ENCODE data around the gene ERAS.
"Not testable (repeated sequence)": the region's sequence is repeated elsewhere in the genome, so short reads cannot be mapped to it uniquely, and the experiment has no call there.

The ERAS gene

GRCh38 chrX:48798318-48798717 lies 28.0 kb upstream of the ERAS start:
- no peak for DNase-seq

- DNase-seq, result no peak
These were observed 25.6 kb upstream of the ERAS start for GRCh38 chrX:48800574-48801279.

GRCh38 chrX:48801280-48802088 lies 24.8 kb upstream of the ERAS start, which contains the start of gene HDAC6:
Gene HDAC6 (plus strand): TSS chrX:48802067. CDS start chrX:48802693, 626 bp downstream.
- DNase-seq, result peak; percentile 75

GRCh38 chrX:48802089-48802904 lies 24.0 kb upstream of the ERAS start:
- no peak for DNase-seq

GRCh38 chrX:48802905-48803200 lies 23.5 kb upstream of the ERAS start:
- DNase-seq, result no peak

GRCh38 chrX:48806081-48806480 lies 20.2 kb upstream of the ERAS start:
- no peak for DNase-seq

GRCh38 chrX:48813644-48814043 lies 12.7 kb upstream of the ERAS start:
- DNase-seq, result no peak

- DNase-seq, result no peak
These were observed 11.6 kb upstream of the ERAS start for GRCh38 chrX:48814722-48815121.

- DNase-seq, result no peak
These were observed 11.0 kb upstream of the ERAS start for GRCh38 chrX:48815266-48815665.

- DNase-seq, result no peak
These were observed 10.1 kb upstream of the ERAS start for GRCh38 chrX:48816014-48816810.

GRCh38 chrX:48818098-48818497 lies 8.2 kb upstream of the ERAS start:
- no peak for DNase-seq

GRCh38 chrX:48818866-48819265 lies 7.4 kb upstream of the ERAS start:
- DNase-seq, result no peak

GRCh38 chrX:48819394-48819793 lies 6.9 kb upstream of the ERAS start:
- not testable (repeated sequence) for DNase-seq

- no peak for DNase-seq
These were observed 3.3 kb upstream of the ERAS start for GRCh38 chrX:48823053-48823452.

GRCh38 chrX:48824066-48824465 lies 2.2 kb upstream of the ERAS start:
- DNase-seq, result no peak

- DNase-seq, result no peak
These were observed 752 bp downstream of the ERAS start for GRCh38 chrX:48826876-48827653.

- no peak for DNase-seq
These were observed 1.3 kb downstream of the ERAS start for GRCh38 chrX:48827654-48827968.

- DNase-seq, result no peak
These were observed 2.9 kb downstream of the ERAS start for GRCh38 chrX:48829016-48829735.

- DNase-seq, result no peak
These were observed 5.0 kb downstream of the ERAS start for GRCh38 chrX:48831136-48831908.

- no peak for DNase-seq
These were observed 5.6 kb downstream of the ERAS start for GRCh38 chrX:48831909-48832291.
